Transverse colon (tissue), 4 donors: ENCODE results near the gene BTD.
A peak's percentile ranks its signal among the peaks of the same experiment; 100 is the strongest.

Source experiments
- CTCF ChIP-seq, 5 experiments: fragments of 200-600 bp in 3 of 5; fragments of 450-650 bp in 2 of 5; sonication (generic) in 3 of 5; IDR thresholded peaks; 1 replicate in 2 of 5; 2 replicates in 3 of 5; pipeline ENCODE4 v1.5.1; 2016 to 2017; ENCODE audit warnings: antibody characterized with exemption in 5 of 5, inconsistent platforms in 3 of 5, mild to moderate bottlenecking in 2 of 5, moderate library complexity in 1 of 5
- POLR2A ChIP-seq: fragments of 450-650 bp; IDR thresholded peaks from one replicate; pipeline ENCODE4 v1.6.1; 2016; ENCODE audit warnings: antibody characterized with exemption, mild to moderate bottlenecking, moderate library complexity
- POLR2AphosphoS5 ChIP-seq, 3 donors: sonication (generic); formaldehyde crosslinking; IDR thresholded peaks; one replicate each; pipeline ENCODE4 v1.6.1; 2016; ENCODE audit warnings: antibody characterized with exemption in 3 of 3

DNA sequence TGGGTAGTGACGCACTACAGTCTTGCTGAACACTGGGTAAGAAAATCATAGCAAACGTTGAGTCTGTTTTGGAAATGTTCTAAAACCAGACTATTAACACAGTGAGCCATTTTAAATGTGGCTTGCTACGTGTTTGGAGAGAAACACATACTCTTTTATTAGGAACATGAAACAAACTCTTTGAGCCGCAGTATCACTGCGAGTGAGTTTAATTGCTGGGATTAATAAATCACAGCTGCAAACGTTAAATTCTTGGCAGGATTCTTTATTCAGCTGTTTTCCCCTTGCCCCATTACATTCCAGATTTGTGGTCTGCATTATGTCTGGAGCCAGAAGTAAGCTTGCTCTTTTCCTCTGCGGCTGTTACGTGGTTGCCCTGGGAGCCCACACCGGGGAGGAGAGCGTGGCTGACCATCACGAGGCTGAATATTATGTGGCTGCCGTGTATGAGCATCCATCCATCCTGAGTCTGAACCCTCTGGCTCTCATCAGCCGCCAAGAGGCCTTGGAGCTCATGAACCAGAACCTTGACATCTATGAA, 33.6 kb downstream of the BTD start:
- TF ChIP-seq CTCF (IDR thresholded peaks at IDR 0.05) (no peak), POLR2A (no peak), POLR2AphosphoS5 (IDR thresholded peaks at IDR 0.05) (peak; percentile 70 to 91 (median 77))
